NCI-H2107 treated with DMSO at 0.1 percent for 48 hours (cell line): ENCODE results near the gene RNH1.
A peak's percentile ranks its signal among the peaks of the same experiment; 100 is the strongest.
"Not testable (repeated sequence)": the region's sequence is repeated elsewhere in the genome, so short reads cannot be mapped to it uniquely, and the experiment has no call there.

Experiments used
- DNase-seq: peaks from one replicate; lab custom pipeline; 2025; ENCODE audit not compliant: unreplicated experiment; lab: John Stamatoyannopoulos, UW

The RNH1 gene

GRCh38 chr11:520428-521176 lies 13.6 kb upstream of the RNH1 start:
- no peak for DNase-seq

- DNase-seq: no peak
Measured at GRCh38 chr11:518463-519202, 11.6 kb upstream of the RNH1 start.

GRCh38 chr11:516918-517685 lies 10.1 kb upstream of the RNH1 start:
- not testable (repeated sequence) for DNase-seq

- DNase-seq: no peak
Measured at GRCh38 chr11:516400-516799, 9.4 kb upstream of the RNH1 start.

- no peak for DNase-seq
Measured at GRCh38 chr11:515131-515530, 8.1 kb upstream of the RNH1 start.

GRCh38 chr11:514606-515005 lies 7.6 kb upstream of the RNH1 start:
- no peak for DNase-seq

- no peak for DNase-seq
Measured at GRCh38 chr11:512761-513595, 5.9 kb upstream of the RNH1 start.

GRCh38 chr11:508956-509355 lies 1.9 kb upstream of the RNH1 start:
- DNase-seq: no peak

- no peak for DNase-seq
Measured at GRCh38 chr11:507727-508515, 879 bp upstream of the RNH1 start.

GRCh38 chr11:506238-506994 lies 626 bp downstream of the RNH1 start:
- peak; percentile 60 for DNase-seq

- DNase-seq: no peak
Measured at GRCh38 chr11:504994-505344, 2.1 kb downstream of the RNH1 start.

- no peak for DNase-seq
Measured at GRCh38 chr11:504053-504993, 2.7 kb downstream of the RNH1 start.

- DNase-seq: no peak
Measured at GRCh38 chr11:503179-503981, 3.7 kb downstream of the RNH1 start.

- DNase-seq: no peak
Measured at GRCh38 chr11:502288-503178, 4.5 kb downstream of the RNH1 start.

GRCh38 chr11:501683-502287 lies 5.3 kb downstream of the RNH1 start:
- no peak for DNase-seq

GRCh38 chr11:501001-501682 lies 5.9 kb downstream of the RNH1 start:
- DNase-seq: no peak
